ENCODE measurements around the gene ATPAF1. TPM values are rescaled to one million over a fixed set of nuclear protein-coding genes. Genes with fewer than 3 reads are reported as not detected.
"Not testable (repeated sequence)": the region's sequence is repeated elsewhere in the genome, so short reads cannot be mapped to it uniquely, and the experiment has no call there.

ATPAF1 gene
- total RNA-seq, 1 donor: 53.6 TPM

GRCh38 chr1:46653405-46653958 lies 14.7 kb downstream of the ATPAF1 start:
- Histone ChIP-seq H3K4me2 (ENCODE audit: insufficient read depth, low read length) (no peak overlapping the region), H2AFZ (ENCODE audit: low read length) (no peak overlapping the region), H3K79me2 (ENCODE audit: insufficient read depth, low read length) (no peaks in the 10 kb centered on the region), H3K4me3 (ENCODE audit: insufficient read depth, low read length) (no peak overlapping the region), H3K9me3 (ENCODE audit: low read depth, low read length) (no peaks in the 10 kb centered on the region), H3K27me3 (ENCODE audit: insufficient read depth, low read length) (no peaks in the 10 kb centered on the region), H3K36me3 (ENCODE audit: insufficient read depth, low read length) (peaks cover 51% of the 10 kb centered on the region), H3K27ac (ENCODE audit: low read depth, low read length) (no peak overlapping the region), H4K20me1 (ENCODE audit: insufficient read depth, low read length) (no peaks in the 10 kb centered on the region), H3K4me1 (ENCODE audit: insufficient read depth, low read length) (no peaks in the 10 kb centered on the region)
- DNase-seq (ENCODE audit: insufficient read length, low spot score, missing footprints): no peak
- no peak for TF ChIP-seq CTCF (IDR thresholded peaks at IDR 0.05; ENCODE audit: extremely low read depth, low read depth, low read length)

GRCh38 chr1:46652321-46653100 lies 15.7 kb downstream of the ATPAF1 start:
- DNase-seq (ENCODE audit: insufficient read length, low spot score, missing footprints): no peak
- Histone ChIP-seq H3K4me2 (ENCODE audit: insufficient read depth, low read length) (no peak overlapping the region), H3K9me3 (ENCODE audit: low read depth, low read length) (no peaks in the 10 kb centered on the region), H3K79me2 (ENCODE audit: insufficient read depth, low read length) (no peaks in the 10 kb centered on the region), H3K4me1 (ENCODE audit: insufficient read depth, low read length) (no peaks in the 10 kb centered on the region), H3K27me3 (ENCODE audit: insufficient read depth, low read length) (no peaks in the 10 kb centered on the region), H3K36me3 (ENCODE audit: insufficient read depth, low read length) (peaks cover 44% of the 10 kb centered on the region), H2AFZ (ENCODE audit: low read length) (no peak overlapping the region), H3K4me3 (ENCODE audit: insufficient read depth, low read length) (no peak overlapping the region), H4K20me1 (ENCODE audit: insufficient read depth, low read length) (no peaks in the 10 kb centered on the region), H3K27ac (ENCODE audit: low read depth, low read length) (no peak overlapping the region)
- no peak for TF ChIP-seq CTCF (IDR thresholded peaks at IDR 0.05; ENCODE audit: extremely low read depth, low read depth, low read length)

GRCh38 chr1:46651152-46651551 lies 17.0 kb downstream of the ATPAF1 start:
- H3K79me2 ChIP-seq (ENCODE audit: insufficient read depth, low read length); DNase-seq (ENCODE audit: insufficient read length, low spot score, missing footprints); H4K20me1 ChIP-seq (ENCODE audit: insufficient read depth, low read length); H2AFZ ChIP-seq (ENCODE audit: low read length); H3K4me1 ChIP-seq (ENCODE audit: insufficient read depth, low read length); H3K27me3 ChIP-seq (ENCODE audit: insufficient read depth, low read length); H3K4me2 ChIP-seq (ENCODE audit: insufficient read depth, low read length); H3K4me3 ChIP-seq (ENCODE audit: insufficient read depth, low read length); H3K27ac ChIP-seq (ENCODE audit: low read depth, low read length); H3K9me3 ChIP-seq (ENCODE audit: low read depth, low read length): not testable (repeated sequence)
- peaks cover 39% of the 10 kb centered on the region for H3K36me3 ChIP-seq (ENCODE audit: insufficient read depth, low read length)

GRCh38 chr1:46650491-46650890 lies 17.7 kb downstream of the ATPAF1 start:
- no peak overlapping the region for H3K4me2 ChIP-seq (ENCODE audit: insufficient read depth, low read length)
- H3K9me3 ChIP-seq (ENCODE audit: low read depth, low read length): no peaks in the 10 kb centered on the region
- H3K79me2 ChIP-seq (ENCODE audit: insufficient read depth, low read length): no peaks in the 10 kb centered on the region
- H4K20me1 ChIP-seq (ENCODE audit: insufficient read depth, low read length): no peaks in the 10 kb centered on the region
- no peak overlapping the region for H2AFZ ChIP-seq (ENCODE audit: low read length)
- H3K4me3 ChIP-seq (ENCODE audit: insufficient read depth, low read length): no peak overlapping the region
- peaks cover 7% of the 10 kb centered on the region for H3K4me1 ChIP-seq (ENCODE audit: insufficient read depth, low read length)
- H3K36me3 ChIP-seq (ENCODE audit: insufficient read depth, low read length): peaks cover 39% of the 10 kb centered on the region
- TF ChIP-seq CTCF (IDR thresholded peaks at IDR 0.05; ENCODE audit: extremely low read depth, low read depth, low read length): no peak
- H3K27ac ChIP-seq (ENCODE audit: low read depth, low read length): no peak overlapping the region
- DNase-seq (ENCODE audit: insufficient read length, low spot score, missing footprints): no peak
- no peaks in the 10 kb centered on the region for H3K27me3 ChIP-seq (ENCODE audit: insufficient read depth, low read length)
